Endothelial cell of umbilical vein (primary cell): Measurements from ENCODE around the gene MAP1LC3B. TPM values are rescaled to one million over a fixed set of nuclear protein-coding genes. Genes with fewer than 3 reads are reported as not detected.

Experiments used
- BruUV-seq: library from RNA; stranded (reverse); fragments of 400-500 nt; replicated peaks from 2 replicates; lab custom pipeline; 2021; lab: Mats Ljungman, UMichigan
- CTCF ChIA-PET: fragments of 300-600, 350-600 bp; sonication (Branson Sonifier 250); formaldehyde crosslinking; loops from one replicate; lab custom pipeline; 2021; ENCODE audit warnings: antibody characterized with exemption, inconsistent platforms; lab: Charles Lee
- POLR2A ChIA-PET: fragments of 300-600, 350-600 bp; sonication (Branson Sonifier 250); formaldehyde crosslinking; loops from one replicate; lab custom pipeline; 2021; ENCODE audit warnings: antibody characterized with exemption, inconsistent platforms; lab: Charles Lee
- DNase-seq: peaks from one replicate; pipeline ENCODE4 v3.0.0-alpha.2; 2011; ENCODE audit warnings: low read depth, low spot score
- FAIRE-seq: peaks from 2 replicates; lab custom pipeline; 2011; peaks lifted over from hg19 to GRCh38; lab: Jason Lieb, UNC
- H2AFZ ChIP-seq: 2 replicates; pipeline ENCODE4 v1.6.0; 2012; ENCODE audit warnings: low read depth, low read length, control low read depth, inconsistent platforms
- H3K27ac ChIP-seq: 2 replicates; pipeline ENCODE4 v1.5.1; 2011; ENCODE audit warnings: low read depth, mild to moderate bottlenecking, control low read depth, low read length, moderate library complexity; ENCODE audit not compliant: insufficient read depth
- H3K27me3 ChIP-seq, 2 experiments: 2 replicates each; pipeline versions ENCODE4 v1.6.0 to v1.6.1; 2011; ENCODE audit warnings: low read length in 2 of 2, mixed read lengths in 1 of 2; ENCODE audit not compliant: control insufficient read depth in 2 of 2, insufficient read depth in 2 of 2
- H3K36me3 ChIP-seq, 2 experiments: 2 replicates in 1 of 2; 3 replicates in 1 of 2; pipeline ENCODE4 v1.5.1; 2011; ENCODE audit warnings: low read length in 2 of 2, mild to moderate bottlenecking in 1 of 2, moderate library complexity in 1 of 2; ENCODE audit not compliant: control insufficient read depth in 2 of 2, insufficient read depth in 2 of 2; ENCODE audit errors: extremely low read depth in 1 of 2
- H3K4me1 ChIP-seq: 3 replicates; pipeline ENCODE4 v1.5.1; 2011; ENCODE audit warnings: mild to moderate bottlenecking, low read length; ENCODE audit not compliant: control insufficient read depth, insufficient read depth; ENCODE audit errors: extremely low read depth
- H3K4me2 ChIP-seq: 2 replicates; pipeline ENCODE4 v1.6.1; 2011; ENCODE audit warnings: low read length, control low read depth, mixed read lengths; ENCODE audit not compliant: insufficient read depth
- H3K4me3 ChIP-seq, 3 experiments: fragments of 200-600 bp in 1 of 3; sonication (generic), shearing (Covaris generic) in 1 of 3; replicated peaks in 1 of 3; 2 replicates each; pipeline ENCODE4 v1.5.1; 2011 to 2016; ENCODE audit warnings: control low read depth in 3 of 3, low read length in 3 of 3, mild to moderate bottlenecking in 2 of 3, inconsistent platforms in 1 of 3, low read depth in 1 of 3, moderate library complexity in 1 of 3; ENCODE audit not compliant: insufficient read depth in 1 of 3
- H3K79me2 ChIP-seq: 2 replicates; pipeline ENCODE4 v1.6.0; 2012; ENCODE audit warnings: low read length, inconsistent platforms; ENCODE audit not compliant: control insufficient read depth, insufficient read depth
- H3K9ac ChIP-seq: replicated peaks from 2 replicates; pipeline ENCODE3; 2011; ENCODE audit warnings: low read length, control low read depth; ENCODE audit not compliant: insufficient read depth; ENCODE audit errors: extremely low read depth
- H3K9me1 ChIP-seq: replicated peaks from 3 replicates; pipeline ENCODE4 v1.6.0; 2011; ENCODE audit warnings: mild to moderate bottlenecking, low read length; ENCODE audit not compliant: control insufficient read depth, insufficient read depth; ENCODE audit errors: extremely low read depth
- H3K9me3 ChIP-seq: replicated peaks from 2 replicates; pipeline ENCODE4 v1.5.1; 2012; ENCODE audit warnings: low read length, inconsistent platforms; ENCODE audit not compliant: control insufficient read depth, insufficient read depth
- H4K20me1 ChIP-seq: replicated peaks from 2 replicates; pipeline ENCODE3; 2011; ENCODE audit warnings: mild to moderate bottlenecking, low read length; ENCODE audit not compliant: control insufficient read depth, insufficient read depth; ENCODE audit errors: extremely low read depth
- JUN ChIP-seq: IDR thresholded peaks from 2 replicates; pipeline ENCODE4 v1.6.1; 2011; ENCODE audit warnings: borderline replicate concordance, low read depth; ENCODE audit not compliant: insufficient read length, insufficient read depth
- MYC ChIP-seq: IDR thresholded peaks from one replicate; pipeline ENCODE4 v1.6.1; 2011; ENCODE audit warnings: mild to moderate bottlenecking, low read depth, low read length
- dilution Hi-C: fragments of 300-500 bp; cut with MboI; formaldehyde crosslinking; loops from one replicate; pipeline ENCODE4 v1.15.0; 2019; ENCODE audit warnings: low sequenced_read_pairs; ENCODE audit not compliant: extremely low pct_ligation_motif_present
- intact Hi-C: fragments of 100-400 bp; cut with micrococcal nuclease; formaldehyde crosslinking; loops from one replicate; pipeline ENCODE4 v1.10.0; 2022
- polyA plus RNA-seq, 4 experiments: library from polyadenylated mRNA; depleted of rRNA in 3 of 4; stranded (reverse) in 3 of 4; unstranded in 1 of 4; fragments of >200 nt; gene quantifications; 2 replicates each; pipeline versions ENCODE4 v1.2.1 to v1.2.3, GENCODE V29; 2011 to 2012; ENCODE audit warnings: missing spikeins in 1 of 4
- total RNA-seq: library from RNA; stranded (reverse); gene quantifications from 2 replicates; pipeline ENCODE4 v1.2.3, GENCODE V29; 2021
- TF ChIP-seq, protein P1 (sequence below), 2 donors: IDR thresholded peaks; 1 replicate in 1 of 2; 2 replicates in 1 of 2; pipeline ENCODE4 v1.5.1; 2011; ENCODE audit warnings: low read length in 2 of 2, mild to moderate bottlenecking in 2 of 2, moderate library complexity in 2 of 2, control low read depth in 1 of 2, inconsistent platforms in 1 of 2, low read depth in 1 of 2; ENCODE audit not compliant: insufficient read depth in 1 of 2; ENCODE audit errors: extremely low read depth in 1 of 2

MAP1LC3B gene
- total and polyA plus RNA-seq, 2 donors (not counting 3 experiments of a cell fraction or from before 2014, with no cell fraction given) = 40.7 to 99.9 TPM

DNA sequence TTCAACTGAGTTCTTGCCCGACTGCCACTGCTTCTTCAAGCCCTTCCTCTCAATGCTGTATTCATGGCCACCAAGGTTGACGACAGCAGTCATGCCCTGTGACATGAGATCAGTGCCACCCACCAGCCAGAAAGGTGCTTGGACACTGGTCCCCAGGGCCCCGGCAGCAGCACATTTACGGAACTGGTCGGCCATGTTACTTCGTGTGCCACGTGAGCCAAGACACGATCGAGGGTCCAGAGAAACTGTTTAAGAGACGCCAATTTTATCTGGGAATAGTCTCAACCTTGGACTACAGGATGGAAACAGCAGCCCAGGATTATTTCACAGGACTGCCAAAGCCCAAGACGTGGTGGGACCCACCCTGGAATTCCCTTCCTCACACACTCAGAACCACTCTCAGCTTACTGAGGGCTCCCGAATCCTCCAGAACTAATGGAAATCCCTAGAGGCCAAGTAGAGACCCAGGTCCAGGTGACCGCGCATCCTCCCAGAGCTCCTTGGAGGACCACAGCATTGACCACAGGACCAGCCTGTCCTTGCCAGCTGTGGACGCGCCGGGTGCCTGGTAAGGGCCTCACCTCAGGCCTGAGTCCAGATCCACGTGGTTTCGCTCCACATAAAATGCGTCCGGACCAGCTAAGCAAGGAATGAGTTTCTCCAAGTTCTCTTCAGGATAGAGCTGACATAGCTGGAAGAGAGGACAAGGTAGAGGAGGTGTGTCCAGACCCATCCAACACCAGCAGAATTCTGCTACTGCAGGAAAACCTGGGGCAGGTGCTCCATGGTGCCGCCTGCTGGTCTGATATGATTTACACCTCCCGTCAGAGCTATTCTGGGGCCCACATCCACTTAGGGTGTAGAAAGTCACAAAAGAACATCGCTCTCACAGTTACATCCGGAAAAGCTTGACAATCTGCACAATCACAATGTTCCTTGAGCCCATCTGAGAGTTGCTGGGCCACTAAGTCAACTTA lies 28.2 kb downstream of the MAP1LC3B start:
- Histone ChIP-seq H4K20me1 (no peaks in the 10 kb centered on the region), H3K9me3 (no peaks in the 10 kb centered on the region), H3K4me3 (no peak overlapping the region), H3K9me1 (no peaks in the 10 kb centered on the region), H3K79me2 (no peaks in the 10 kb centered on the region), H3K4me2 (no peak overlapping the region), H3K36me3 (peaks cover 5 to 41% of the 10 kb centered on the region in 2 experiments), H3K27me3 (no peaks in the 10 kb centered on the region), H2AFZ (no peak overlapping the region), H3K4me1 (no peaks in the 10 kb centered on the region), H3K9ac (no peak overlapping the region), H3K27ac (no peak overlapping the region)
- DNase-seq = no peak
- intact Hi-C loops (no loop called here), dilution Hi-C loops (no loop called here)
- TF ChIP-seq MYC = no peak
- TF ChIP-seq, protein P1, sequence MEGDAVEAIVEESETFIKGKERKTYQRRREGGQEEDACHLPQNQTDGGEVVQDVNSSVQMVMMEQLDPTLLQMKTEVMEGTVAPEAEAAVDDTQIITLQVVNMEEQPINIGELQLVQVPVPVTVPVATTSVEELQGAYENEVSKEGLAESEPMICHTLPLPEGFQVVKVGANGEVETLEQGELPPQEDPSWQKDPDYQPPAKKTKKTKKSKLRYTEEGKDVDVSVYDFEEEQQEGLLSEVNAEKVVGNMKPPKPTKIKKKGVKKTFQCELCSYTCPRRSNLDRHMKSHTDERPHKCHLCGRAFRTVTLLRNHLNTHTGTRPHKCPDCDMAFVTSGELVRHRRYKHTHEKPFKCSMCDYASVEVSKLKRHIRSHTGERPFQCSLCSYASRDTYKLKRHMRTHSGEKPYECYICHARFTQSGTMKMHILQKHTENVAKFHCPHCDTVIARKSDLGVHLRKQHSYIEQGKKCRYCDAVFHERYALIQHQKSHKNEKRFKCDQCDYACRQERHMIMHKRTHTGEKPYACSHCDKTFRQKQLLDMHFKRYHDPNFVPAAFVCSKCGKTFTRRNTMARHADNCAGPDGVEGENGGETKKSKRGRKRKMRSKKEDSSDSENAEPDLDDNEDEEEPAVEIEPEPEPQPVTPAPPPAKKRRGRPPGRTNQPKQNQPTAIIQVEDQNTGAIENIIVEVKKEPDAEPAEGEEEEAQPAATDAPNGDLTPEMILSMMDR (IDR thresholded peaks at IDR 0.05; ENCODE audit: extremely low read depth in 1 of 2, insufficient read depth in 1 of 2, low read depth in 1 of 2, low read length in 2 of 2) = peak; percentile 6 to 10
- TF ChIP-seq JUN = no peak
- CTCF ChIA-PET = interaction anchor here (0.6 to 1.5 kb wide), 5 partner anchors 13 to 216 kb away, joined by 3 to 6 read pairs (median 4); no protein-coding TSS in a partner anchor
- FAIRE-seq = no peak
- POLR2A ChIA-PET = interaction anchor here (0.7 kb wide), 1 partner anchor 34 kb away, joined by 5 read pairs; no protein-coding TSS in a partner anchor
- no TSS peak for BruUV-seq
